ENCODE measurements around the gene RARRES1.

DNA sequence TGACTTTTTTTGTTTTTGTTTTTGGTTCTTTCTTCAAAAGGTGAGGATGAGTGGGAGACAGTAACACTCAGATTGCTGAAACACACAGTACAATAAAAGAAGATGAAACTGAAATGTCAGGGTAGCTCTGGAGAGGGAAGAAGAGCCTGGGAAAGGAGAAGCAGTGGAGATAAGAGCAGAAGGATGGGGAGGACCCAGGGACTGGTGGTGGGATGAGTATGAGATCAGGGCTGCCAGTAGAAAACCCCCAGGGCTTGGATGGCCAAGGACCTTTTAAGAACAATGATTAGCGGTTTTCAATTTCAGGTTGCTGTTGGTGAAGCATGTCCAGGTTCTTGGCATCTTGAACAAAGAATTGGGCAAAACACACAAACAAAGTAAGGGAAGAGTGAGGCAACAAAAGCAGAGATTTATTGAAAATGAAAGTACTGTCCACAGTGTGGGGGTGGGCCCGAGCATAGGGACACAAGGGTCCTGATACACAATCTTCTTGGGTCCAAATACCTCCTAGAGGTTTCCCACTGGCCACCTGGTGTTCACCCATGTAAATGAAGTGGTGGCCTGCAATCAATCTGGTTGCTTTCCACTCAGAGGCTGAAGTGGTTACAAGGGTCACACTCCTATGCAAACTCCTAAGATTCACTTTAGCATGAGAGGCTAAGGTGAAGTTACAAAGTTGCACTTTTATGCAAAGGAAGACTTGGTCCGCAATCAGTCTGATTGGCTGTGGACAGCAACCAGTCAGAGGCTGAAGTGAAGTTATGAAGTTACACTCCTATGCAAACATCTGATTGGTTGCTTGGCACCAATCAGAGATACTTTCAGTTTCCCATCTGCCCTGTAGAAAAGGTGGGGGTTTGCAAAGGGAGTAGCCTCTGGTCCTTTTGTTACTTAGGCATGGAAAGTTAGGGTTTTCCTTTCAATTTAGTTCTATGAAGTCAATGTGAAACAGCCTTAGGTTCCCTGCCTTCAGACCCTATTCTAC, 43.5 kb upstream of the RARRES1 start:
- TF ChIP-seq POLR2A (IDR thresholded peaks at IDR 0.05) (no peak), CTCF (IDR thresholded peaks at IDR 0.05) (no peak)
